Midbrain (tissue), 1 donor: ENCODE measurements around the gene EFNA3.

Source experiments
- DNase-seq: peaks from one replicate; lab custom pipeline; 2025; lab: John Stamatoyannopoulos, UW

The EFNA3 gene

GRCh38 chr1:155083865-155084721, 5.5 kb downstream of the EFNA3 start:
- no peak for DNase-seq

GRCh38 chr1:155084722-155085503, 6.3 kb downstream of the EFNA3 start:
- peak; percentile 92 for DNase-seq

- DNase-seq: no peak
Observed at GRCh38 chr1:155085504-155086127, 7.0 kb downstream of the EFNA3 start.

GRCh38 chr1:155086128-155086741, 7.6 kb downstream of the EFNA3 start:
- peak; percentile 53 for DNase-seq

- DNase-seq: no peak
Observed at GRCh38 chr1:155086856-155087535, 8.4 kb downstream of the EFNA3 start.

GRCh38 chr1:155091071-155092051, 12.7 kb downstream of the EFNA3 start:
- DNase-seq: peak; percentile 77

GRCh38 chr1:155092131-155092530, 13.5 kb downstream of the EFNA3 start:
- no peak for DNase-seq

- DNase-seq: no peak
Observed at GRCh38 chr1:155092641-155093040, 14.0 kb downstream of the EFNA3 start.

- peak; percentile 65 for DNase-seq
Observed at GRCh38 chr1:155093911-155094621, 15.4 kb downstream of the EFNA3 start.

- DNase-seq: no peak
Observed at GRCh38 chr1:155094622-155094948, 15.9 kb downstream of the EFNA3 start.

- DNase-seq: no peak
Observed at GRCh38 chr1:155099331-155099730, 20.7 kb downstream of the EFNA3 start.

- no peak for DNase-seq
Observed at GRCh38 chr1:155103325-155103724, 24.7 kb downstream of the EFNA3 start.

- DNase-seq: no peak
Observed at GRCh38 chr1:155104605-155105534, 26.2 kb downstream of the EFNA3 start.

GRCh38 chr1:155105604-155106011, 27.0 kb downstream of the EFNA3 start:
- no peak for DNase-seq

- no peak for DNase-seq
Observed at GRCh38 chr1:155106862-155107261, 28.2 kb downstream of the EFNA3 start.

- DNase-seq: no peak
Observed at GRCh38 chr1:155107309-155108264, 28.9 kb downstream of the EFNA3 start.

GRCh38 chr1:155108296-155108695, 29.7 kb downstream of the EFNA3 start:
- DNase-seq: no peak

GRCh38 chr1:155110381-155110780, 31.7 kb downstream of the EFNA3 start:
- DNase-seq: no peak
